SK-N-SH (cell line): Measurements from ENCODE around the gene PTPRD. TPM values are rescaled to one million over a fixed set of nuclear protein-coding genes. Genes with fewer than 3 reads are reported as not detected.

ENCODE experiments used
- CTCF ChIA-PET: fragments of 300-600, 350-600 bp; formaldehyde crosslinking; extraction: SDS; loops from one replicate; lab custom pipeline; 2021; lab: Yijun Ruan, JAX
- POLR2A ChIA-PET: fragments of 350-600 bp; sonication (Branson Sonifier 250); formaldehyde crosslinking; extraction: SDS; loops from one replicate; lab custom pipeline; 2020; ENCODE audit warnings: antibody characterized with exemption, inconsistent platforms; lab: Yijun Ruan, JAX
- DNase-seq: peaks from one replicate; pipeline ENCODE4 v3.0.0; 2012
- H2AFZ ChIP-seq: fragments of 200-600 bp; sonication (generic); 2 replicates; pipeline ENCODE4 v1.8.1; 2016; ENCODE audit warnings: antibody characterized with exemption, mild to moderate bottlenecking, low read depth
- H3F3A ChIP-seq: fragments of 200-600 bp; sonication (generic); replicated peaks from 2 replicates; pipeline ENCODE3; 2016; ENCODE audit warnings: antibody characterized with exemption, mild to moderate bottlenecking; ENCODE audit not compliant: insufficient read depth
- H3K27ac ChIP-seq, 2 experiments: fragments of 200-500 bp in 1 of 2; fragments of 200-600 bp in 1 of 2; sonication (Bioruptor generic) in 1 of 2; sonication (generic), shearing (Covaris generic) in 1 of 2; 2 replicates each; pipeline versions ENCODE4 v1.5.1 to v1.6.1; 2014 to 2016; ENCODE audit warnings: low read depth in 2 of 2, inconsistent platforms in 1 of 2, low read length in 1 of 2, mild to moderate bottlenecking in 1 of 2, mixed read lengths in 1 of 2
- H3K27me3 ChIP-seq: fragments of 200-600 bp; sonication (generic), shearing (Covaris generic); 2 replicates; pipeline ENCODE4 v1.6.1; 2016; ENCODE audit warnings: mixed run types; ENCODE audit not compliant: insufficient read depth
- H3K36me3 ChIP-seq, 2 experiments: fragments of 200-500 bp in 1 of 2; fragments of 200-600 bp in 1 of 2; sonication (Bioruptor generic) in 1 of 2; sonication (generic) in 1 of 2; replicated peaks in 1 of 2; 2 replicates each; pipeline versions ENCODE3 to v1.5.1; 2014 to 2016; ENCODE audit warnings: low read length in 1 of 2, mild to moderate bottlenecking in 1 of 2; ENCODE audit not compliant: insufficient read depth in 2 of 2, control insufficient read depth in 1 of 2
- H3K4me1 ChIP-seq, 2 experiments: fragments of 200-500 bp in 1 of 2; fragments of 200-600 bp in 1 of 2; sonication (Bioruptor generic) in 1 of 2; sonication (generic), shearing (Covaris generic) in 1 of 2; 2 replicates each; pipeline versions ENCODE4 v1.5.1 to v1.6.1; 2014 to 2016; ENCODE audit warnings: low read depth in 1 of 2, low read length in 1 of 2, mixed run types in 1 of 2; ENCODE audit not compliant: insufficient read depth in 2 of 2, control insufficient read depth in 1 of 2
- H3K4me2 ChIP-seq: fragments of 200-600 bp; sonication (generic), shearing (Covaris generic); 2 replicates; pipeline ENCODE4 v1.6.1; 2017; ENCODE audit warnings: mixed run types
- H3K4me3 ChIP-seq, 2 experiments: fragments of 200-500 bp in 1 of 2; fragments of 200-600 bp in 1 of 2; sonication (Bioruptor generic) in 1 of 2; sonication (generic), shearing (Covaris generic) in 1 of 2; 2 replicates each; pipeline versions ENCODE4 v1.5.1 to v1.8.1; 2014 to 2016; ENCODE audit warnings: low read depth in 2 of 2, inconsistent platforms in 1 of 2, low read length in 1 of 2, mild to moderate bottlenecking in 1 of 2, mixed read lengths in 1 of 2, moderate library complexity in 1 of 2
- H3K79me2 ChIP-seq: fragments of 200-600 bp; sonication (generic); 2 replicates; pipeline ENCODE4 v1.8.1; 2017; ENCODE audit warnings: mild to moderate bottlenecking; ENCODE audit not compliant: insufficient read depth
- H3K9ac ChIP-seq: fragments of 200-600 bp; sonication (generic); 2 replicates; pipeline ENCODE4 v1.6.1; 2017; ENCODE audit warnings: mixed run types
- H3K9me2 ChIP-seq: fragments of 200-600 bp; sonication (generic); 2 replicates; pipeline ENCODE4 v1.6.1; 2017; ENCODE audit warnings: mixed run types
- H3K9me3 ChIP-seq: fragments of 200-600 bp; sonication (generic); 2 replicates; pipeline ENCODE4 v1.6.1; 2017; ENCODE audit warnings: mixed run types, mild to moderate bottlenecking, moderate library complexity
- H4K20me1 ChIP-seq: fragments of 200-600 bp; sonication (generic); 2 replicates; pipeline ENCODE4 v1.6.1; 2017; ENCODE audit warnings: mild to moderate bottlenecking, mixed run types; ENCODE audit not compliant: insufficient read depth
- CHD2 ChIP-seq: fragments of 150-350 bp; IDR thresholded peaks from 2 replicates; pipeline ENCODE4 v1.6.1; 2018; ENCODE audit warnings: low read length; ENCODE audit not compliant: partially characterized antibody
- CTCF ChIP-seq: fragments of 200-600 bp; sonication (generic); IDR thresholded peaks from 2 replicates; pipeline ENCODE4 v1.6.1; 2017; ENCODE audit warnings: antibody characterized with exemption, mild to moderate bottlenecking, moderate library complexity
- ELF1 ChIP-seq: IDR thresholded peaks from 2 replicates; pipeline ENCODE4 v1.4.0; 2012
- FOXJ3 ChIP-seq: sonication (generic); formaldehyde crosslinking; IDR thresholded peaks from 2 replicates; pipeline ENCODE4 v1.5.1; 2020; ENCODE audit warnings: mild to moderate bottlenecking, missing genetic modification reagents
- IRF3 ChIP-seq: fragments of 150-350 bp; IDR thresholded peaks from 2 replicates; pipeline ENCODE4 v1.6.1; 2016; ENCODE audit warnings: mild to moderate bottlenecking, low read depth, low read length
- JUND ChIP-seq: IDR thresholded peaks from 2 replicates; pipeline ENCODE4 v1.4.0; 2012
- MAX ChIP-seq: IDR thresholded peaks from 2 replicates; pipeline ENCODE4 v1.4.0; 2012; ENCODE audit warnings: low read depth
- MEF2A ChIP-seq: IDR thresholded peaks from 2 replicates; pipeline ENCODE4 v1.4.0; 2012; ENCODE audit warnings: low read depth, borderline replicate concordance
- NFIC ChIP-seq: IDR thresholded peaks from 2 replicates; pipeline ENCODE4 v1.4.0; 2012; ENCODE audit warnings: borderline replicate concordance
- REST ChIP-seq: IDR thresholded peaks from 2 replicates; pipeline ENCODE4 v1.6.1; 2012; ENCODE audit warnings: mild to moderate bottlenecking, low read depth, low read length, moderate library complexity
- RFX5 ChIP-seq: IDR thresholded peaks from 2 replicates; pipeline ENCODE4 v1.6.1; 2012; ENCODE audit warnings: mild to moderate bottlenecking, improper control_type of control experiment, low read length
- SMC3 ChIP-seq: IDR thresholded peaks from 2 replicates; pipeline ENCODE4 v1.6.1; 2012; ENCODE audit warnings: low read depth, low read length, improper control_type of control experiment
- TAF1 ChIP-seq: IDR thresholded peaks from 2 replicates; pipeline ENCODE4 v1.6.1; 2012; ENCODE audit warnings: low read depth, mild to moderate bottlenecking, low read length, moderate library complexity, borderline replicate concordance
- TCF12 ChIP-seq: IDR thresholded peaks from 2 replicates; pipeline ENCODE4 v1.4.0; 2012
- TEAD4 ChIP-seq: IDR thresholded peaks from 2 replicates; pipeline ENCODE4 v1.4.0; 2012; ENCODE audit warnings: mild to moderate bottlenecking, borderline replicate concordance; ENCODE audit not compliant: insufficient read depth
- YY1 ChIP-seq: IDR thresholded peaks from 2 replicates; pipeline ENCODE4 v1.4.0; 2012; ENCODE audit warnings: low read depth, mild to moderate bottlenecking
- ZBTB33 ChIP-seq: IDR thresholded peaks from 2 replicates; pipeline ENCODE4 v1.4.0; 2012; ENCODE audit warnings: low read depth, borderline replicate concordance
- WGBS: methylation state at CpG from one replicate; pipeline ENCODE4 v1.1.6; 2017; ENCODE audit warnings: low lambda C conversion rate; 5-methylcytosine and 5-hydroxymethylcytosine counted together
- polyA plus RNA-seq, 3 experiments: library from polyadenylated mRNA; depleted of rRNA; stranded (reverse); fragments of >200 nt; gene quantifications; 2 replicates each; pipeline ENCODE4 v1.2.3, GENCODE V29; 2012

The PTPRD gene
- polyA plus RNA-seq, 1 of the 3 experiments (the other 2 are of a cell fraction): 0.15 TPM

- Histone ChIP-seq H3K9me3 (no peaks in the 10 kb centered on the region), H3K27me3 (no peaks in the 10 kb centered on the region), H3K9me2 (0 out of 2 replicates have a peak, but pooled peaks cover 3% of the 10 kb centered on the region)
- 36% methylated on average over 1 of the region's 1 CpG for WGBS
- TF ChIP-seq TAF1: no peak
- TF ChIP-seq NFIC: no peak
- TF ChIP-seq FOXJ3 (CRISPR knock-in tag): no peak
- no peak for TF ChIP-seq JUND
- no peak for TF ChIP-seq CHD2
- TF ChIP-seq MEF2A: no peak
- no peak for TF ChIP-seq MAX
- TF ChIP-seq TCF12: no peak
- no peak for TF ChIP-seq ELF1
- TF ChIP-seq TEAD4: no peak
- no peak for TF ChIP-seq SMC3
- TF ChIP-seq CTCF: no peak
- TF ChIP-seq ZBTB33: no peak
- TF ChIP-seq RFX5: no peak
- TF ChIP-seq IRF3: no peak
- no peak for TF ChIP-seq REST
- TF ChIP-seq YY1: no peak
- TF ChIP-seq, all 33 proteins: peak for 0
- Histone ChIP-seq H4K20me1 (no peaks in the 10 kb centered on the region), H3K79me2 (no peaks in the 10 kb centered on the region), H3K4me3 (no peak overlapping the region), H2AFZ (no peak overlapping the region), H3K27ac (no peak overlapping the region), H3F3A (no peaks in the 10 kb centered on the region), H3K4me2 (no peak overlapping the region), H3K4me1 (no peaks in the 10 kb centered on the region; a peak in 1 of 4 replicates), H3K36me3 (no peaks in the 10 kb centered on the region), H3K9ac (no peak overlapping the region)
- DNase-seq: no peak
- ChIA-PET CTCF (no interaction called here), POLR2A (no interaction called here)
Observed at GRCh38 chr9:8382266-8382665, 2230.5 kb downstream of the PTPRD start.
